ENCODE data around the gene NUBP1. TPM values are rescaled to one million over a fixed set of nuclear protein-coding genes. Genes with fewer than 3 reads are reported as not detected.
A peak's percentile ranks its signal among the peaks of the same experiment; 100 is the strongest.

The NUBP1 gene
- total RNA-seq, 2 experiments from 2014 or later: 22.3 to 23.0 TPM

DNA sequence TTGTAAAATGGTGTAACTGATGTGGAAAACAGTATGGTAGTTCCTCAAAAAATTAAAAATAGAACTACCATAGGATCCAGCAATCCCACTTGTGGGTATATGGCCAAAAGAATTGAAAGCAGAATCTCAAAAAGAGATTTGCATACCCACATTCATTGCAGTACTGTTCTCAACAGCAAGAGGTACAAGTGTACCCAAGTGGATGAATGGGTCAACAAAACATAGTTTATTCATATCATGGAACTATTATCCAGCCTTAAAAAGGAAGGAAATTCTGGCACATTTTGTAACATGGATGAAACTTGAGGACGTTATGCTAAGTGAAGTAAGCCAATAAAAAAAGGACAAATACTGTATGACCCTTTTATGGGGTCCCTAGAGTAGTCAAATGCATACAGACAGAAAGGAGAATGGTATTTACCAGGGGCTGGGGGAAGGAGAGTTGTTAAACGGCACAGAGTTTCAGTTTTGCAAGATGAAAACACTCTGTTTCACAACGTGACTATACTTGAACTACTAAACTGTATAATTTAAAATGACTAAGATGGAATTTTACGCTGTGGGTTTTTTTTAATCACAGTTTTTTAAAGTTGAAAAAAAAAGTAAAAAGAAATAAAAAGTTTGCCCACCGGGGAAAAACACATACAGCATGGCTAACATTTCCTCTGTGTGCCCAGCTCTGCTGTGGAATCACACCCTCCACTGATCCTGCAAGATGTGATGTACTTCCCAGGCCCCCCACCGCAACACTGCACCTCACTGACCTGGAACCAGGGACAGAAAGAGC, 68.9 kb downstream of the NUBP1 start:
- Mint-ChIP-seq H3K27ac (no peak overlapping the region), H3K9me3 (peaks cover 3% of the 10 kb centered on the region), H3K27me3 (ENCODE audit: low read depth) (peaks cover under 1% of the 10 kb centered on the region), H3K4me1 (ENCODE audit: low read depth) (peaks cover 5% of the 10 kb centered on the region), H3K4me3 (no peak overlapping the region), H3K36me3 (ENCODE audit: low read depth) (no peaks in the 10 kb centered on the region)
- CTCF ChIA-PET: no interaction called here
- peak; percentile 5 for DNase-seq
- intact Hi-C loops (cut with micrococcal nuclease): loop anchor here (2.0 kb wide), 1 partner anchor 58 kb away; no protein-coding TSS in a partner anchor

- H3K27ac Mint-ChIP-seq: no peak overlapping the region
- H3K4me1 Mint-ChIP-seq (ENCODE audit: low read depth): peaks cover 5% of the 10 kb centered on the region
- H3K9me3 Mint-ChIP-seq: peaks cover 3% of the 10 kb centered on the region
- CTCF ChIA-PET: no interaction called here
- intact Hi-C loops (cut with micrococcal nuclease): loop anchor here (2.0 kb wide), 1 partner anchor 58 kb away; no protein-coding TSS in a partner anchor
- no peak for DNase-seq
- H3K4me3 Mint-ChIP-seq: no peak overlapping the region
- no peaks in the 10 kb centered on the region for H3K36me3 Mint-ChIP-seq (ENCODE audit: low read depth)
- H3K27me3 Mint-ChIP-seq (ENCODE audit: low read depth): peaks cover 5% of the 10 kb centered on the region
Measured at GRCh38 chr16:10813099-10813455, 69.4 kb downstream of the NUBP1 start.

GRCh38 chr16:10817514-10817913, 73.9 kb downstream of the NUBP1 start:
- H3K27ac Mint-ChIP-seq: no peak overlapping the region
- DNase-seq: no peak
- peaks cover 2% of the 10 kb centered on the region for H3K4me1 Mint-ChIP-seq (ENCODE audit: low read depth)
- no peaks in the 10 kb centered on the region for H3K9me3 Mint-ChIP-seq
- H3K4me3 Mint-ChIP-seq: no peak overlapping the region
- H3K27me3 Mint-ChIP-seq (ENCODE audit: low read depth): peaks cover 5% of the 10 kb centered on the region
- H3K36me3 Mint-ChIP-seq (ENCODE audit: low read depth): no peaks in the 10 kb centered on the region
- CTCF ChIA-PET: no interaction called here
- intact Hi-C loops (cut with micrococcal nuclease): no loop called here

DNA sequence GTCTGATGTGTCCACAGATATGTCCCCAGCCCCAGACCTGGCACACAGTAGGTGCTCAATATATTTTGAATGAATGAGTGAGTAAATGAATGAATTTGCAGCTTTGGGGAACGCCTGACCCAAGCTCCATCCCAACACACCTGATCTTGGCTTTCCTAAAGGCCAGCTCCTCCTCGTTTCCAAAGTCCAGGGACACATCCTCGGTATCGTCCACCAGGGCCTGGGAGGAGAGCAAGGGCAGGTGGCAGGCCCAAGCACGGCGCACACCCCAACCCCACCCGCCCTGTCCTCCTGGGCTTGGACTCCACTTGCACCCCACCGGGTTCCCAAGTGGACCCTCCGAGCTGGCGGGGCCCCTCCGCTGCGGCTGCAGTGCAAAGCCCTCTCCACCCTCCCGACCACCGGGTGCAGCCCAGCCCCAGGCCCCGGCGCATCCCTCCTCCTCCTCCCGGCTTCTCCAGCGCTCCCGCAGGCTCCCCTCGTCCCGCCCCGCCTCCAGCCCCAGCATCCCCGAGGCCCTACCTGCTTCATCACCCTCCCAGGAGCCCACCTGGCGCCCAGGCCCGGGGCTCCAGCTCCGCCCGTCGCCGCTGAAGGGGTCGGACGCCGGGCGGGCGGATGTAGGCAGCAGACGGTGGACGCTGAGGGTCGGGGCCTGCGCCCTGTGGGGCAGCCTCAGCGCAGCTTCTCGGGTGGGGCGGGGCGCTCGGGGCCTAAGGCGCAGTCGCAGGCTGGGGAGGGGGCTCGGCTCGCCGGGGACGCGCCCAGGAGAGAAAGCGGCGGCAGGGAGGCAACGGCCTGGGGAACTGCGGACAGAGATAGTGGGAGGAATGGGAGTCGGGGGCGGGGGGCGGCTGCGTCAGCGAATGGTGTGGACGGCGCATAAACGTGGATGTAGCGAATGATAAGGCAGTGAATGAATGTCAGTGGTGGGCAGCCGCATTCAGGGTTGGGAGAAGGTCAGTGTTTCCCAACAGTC, 74.6 kb downstream of the NUBP1 start, which contains the start of gene TVP23A:
Gene TVP23A, minus strand, starts transcription at position 832 of the 979 bp plus-strand sequence. Its CDS starts 301 bp downstream, at position 531.
- Mint-ChIP-seq H3K27me3 (ENCODE audit: low read depth) (peaks cover 5% of the 10 kb centered on the region), H3K4me1 (ENCODE audit: low read depth) (no peaks in the 10 kb centered on the region), H3K9me3 (no peaks in the 10 kb centered on the region), H3K27ac (no peak within 1 kb of the TSS), H3K4me3 (no peak within 1 kb of the TSS), H3K36me3 (ENCODE audit: low read depth) (no peaks in the 10 kb centered on the region)
- DNase-seq: no peak
- CTCF ChIA-PET: no interaction called here
- intact Hi-C loops (cut with micrococcal nuclease): no loop called here

Other genes starting within 250 kb of the NUBP1 start
- not detected for gene EMP2, start 163.2 kb upstream of the NUBP1 start, total RNA-seq
- under 1 TPM in 1 of 2 experiments, not detected in 1; 0.15 TPM for gene TEKT5, start 48.9 kb upstream of the NUBP1 start, total RNA-seq
- gene TVP23A, start 75.0 kb downstream of the NUBP1 start, total RNA-seq: not detected
- gene CIITA, start 133.4 kb downstream of the NUBP1 start, total RNA-seq: under 1 TPM; 0.12 to 0.29 TPM
- gene DEXI, start 198.6 kb downstream of the NUBP1 start, total RNA-seq: 10 to 100 TPM; 23.4 to 25.9 TPM
- gene CLEC16A, start 200.7 kb downstream of the NUBP1 start, total RNA-seq: 10 to 100 TPM; 18.4 to 20.1 TPM